Measurements from ENCODE around the gene IGFN1.

The IGFN1 gene

DNA sequence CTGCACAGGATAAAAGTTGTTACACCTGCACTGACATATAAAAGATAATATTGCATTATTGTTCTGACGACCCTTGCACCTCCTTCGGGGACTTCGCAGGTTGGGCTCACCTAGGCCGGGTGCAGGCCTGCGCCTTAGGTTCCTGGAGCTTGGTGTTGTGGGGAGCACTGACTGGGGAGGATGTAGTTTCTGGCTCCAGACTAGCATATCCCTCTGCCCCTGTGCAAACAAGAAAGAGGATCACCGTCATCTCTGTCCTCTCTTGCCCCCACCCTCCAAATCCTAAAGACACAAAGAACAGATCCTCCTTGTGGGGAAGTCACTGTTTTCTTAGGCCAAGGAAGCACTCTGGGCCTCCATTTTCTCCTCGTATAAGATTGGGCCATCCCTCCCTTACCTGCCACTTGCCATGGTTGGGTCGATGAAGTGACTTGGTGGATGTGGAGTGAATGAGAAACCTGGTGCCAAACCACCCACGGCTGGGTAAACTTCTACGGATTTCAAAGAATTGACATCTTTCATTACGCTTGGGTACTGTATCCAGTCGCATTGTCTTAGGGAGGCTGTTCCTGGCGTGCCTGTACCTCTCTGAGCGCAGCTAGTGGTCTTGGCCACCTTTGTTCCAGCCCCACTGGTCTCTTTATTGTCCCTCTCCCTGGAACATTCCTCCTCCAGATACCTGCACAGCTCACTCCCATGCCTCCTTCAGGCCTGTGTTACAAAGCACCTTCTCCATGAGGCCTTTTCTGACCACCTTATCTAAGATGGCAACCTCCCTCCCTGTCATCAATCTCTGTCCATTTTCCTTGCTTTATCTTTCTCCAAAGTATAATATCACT lies 58.3 kb downstream of the IGFN1 start:
- TF ChIP-seq CTCF (IDR thresholded peaks at IDR 0.05) = no peak
- H3K4me3 ChIP-seq (ENCODE audit: low read depth in 1 of 2, low read length in 1 of 2) = no peak overlapping the region
- H3K36me3 ChIP-seq = no peaks in the 10 kb centered on the region
- H3K27me3 ChIP-seq = no peaks in the 10 kb centered on the region
- no peaks in the 10 kb centered on the region for H3K9me3 ChIP-seq
- no peak overlapping the region for H3K27ac ChIP-seq
- H3K4me1 ChIP-seq (ENCODE audit: control insufficient read depth in 1 of 2, insufficient read depth in 1 of 2, low read depth in 1 of 2, low read length in 1 of 2) = no peaks in the 10 kb centered on the region

DNA sequence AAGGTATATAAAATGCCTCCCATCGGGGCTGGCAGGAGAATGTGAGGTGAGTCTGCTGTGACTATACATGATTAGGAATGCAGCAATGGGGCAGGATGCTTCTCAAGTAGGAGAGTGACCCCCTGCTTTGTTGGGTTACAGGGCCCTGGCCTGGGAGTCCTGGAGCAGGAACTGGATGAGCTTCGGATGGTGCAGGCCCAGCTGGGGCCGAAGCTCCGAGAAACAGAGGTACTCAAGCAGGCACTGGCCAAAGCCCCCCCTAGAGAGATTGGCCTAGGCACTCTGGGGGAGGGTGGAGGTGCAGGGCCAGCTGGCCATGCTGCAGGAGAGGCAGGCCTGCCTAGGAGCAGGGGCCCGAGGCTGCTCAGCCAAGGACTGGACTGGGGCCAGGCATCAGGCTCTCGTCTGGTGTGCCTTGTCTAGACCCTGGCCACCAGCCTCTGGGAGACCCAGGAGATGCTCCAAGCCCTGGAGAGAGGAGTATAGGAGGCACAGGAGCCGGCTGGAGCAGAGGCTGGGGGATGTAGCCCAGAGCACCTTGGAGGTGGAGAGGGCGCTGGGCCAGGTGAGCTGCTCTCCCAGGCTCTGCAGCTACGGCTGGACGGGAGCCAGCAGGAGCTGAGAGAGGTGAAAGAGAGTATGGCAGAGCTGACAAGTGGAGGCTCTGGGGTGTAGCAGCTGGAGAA lies 59.8 kb downstream of the IGFN1 start:
- H3K36me3 ChIP-seq = no peaks in the 10 kb centered on the region
- H3K4me3 ChIP-seq (ENCODE audit: low read depth in 1 of 2, low read length in 1 of 2) = no peak overlapping the region
- TF ChIP-seq CTCF (IDR thresholded peaks at IDR 0.05) = no peak
- no peaks in the 10 kb centered on the region for H3K4me1 ChIP-seq (ENCODE audit: control insufficient read depth in 1 of 2, insufficient read depth in 1 of 2, low read depth in 1 of 2, low read length in 1 of 2)
- H3K27ac ChIP-seq = no peak overlapping the region
- H3K27me3 ChIP-seq = no peaks in the 10 kb centered on the region
- H3K9me3 ChIP-seq = no peaks in the 10 kb centered on the region

- no peak for TF ChIP-seq CTCF (IDR thresholded peaks at IDR 0.05)
- H3K9me3 ChIP-seq = no peaks in the 10 kb centered on the region
- no peak overlapping the region for H3K27ac ChIP-seq
- no peak overlapping the region for H3K4me3 ChIP-seq (ENCODE audit: low read depth in 1 of 2, low read length in 1 of 2)
- no peaks in the 10 kb centered on the region for H3K27me3 ChIP-seq
- H3K4me1 ChIP-seq (ENCODE audit: control insufficient read depth in 1 of 2, insufficient read depth in 1 of 2, low read depth in 1 of 2, low read length in 1 of 2) = no peaks in the 10 kb centered on the region
- H3K36me3 ChIP-seq = no peaks in the 10 kb centered on the region
Measured at GRCh38 chr1:201251411-201251810, 60.8 kb downstream of the IGFN1 start.

DNA sequence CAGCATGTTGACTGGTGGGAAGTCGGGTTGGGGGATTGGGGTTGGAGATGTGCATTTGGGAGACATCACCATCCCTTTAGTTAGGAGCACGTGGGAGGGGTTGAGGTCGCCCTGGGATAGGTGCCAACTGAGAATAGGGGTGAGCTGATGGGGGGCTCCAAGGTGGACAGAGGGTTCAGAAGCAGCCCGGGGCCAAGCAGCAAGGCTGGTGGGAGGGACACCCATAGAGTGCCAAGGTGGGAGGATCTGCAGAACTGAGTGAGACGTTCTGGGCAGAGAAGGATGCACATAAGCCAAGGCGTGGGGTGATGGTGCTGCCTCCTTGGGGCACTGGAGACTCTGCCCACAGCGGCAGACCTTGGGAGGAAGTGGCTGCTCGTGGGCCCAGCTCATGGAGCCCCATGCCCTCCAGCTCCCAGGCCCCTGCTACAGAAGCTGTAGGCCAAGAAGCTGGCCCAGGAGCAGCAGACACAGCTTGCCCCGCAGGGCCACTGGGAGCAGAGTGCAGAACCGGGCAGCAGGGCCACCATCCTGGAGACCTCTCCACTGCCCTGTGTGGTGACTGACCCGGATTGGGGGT lies 61.3 kb downstream of the IGFN1 start:
- Histone ChIP-seq H3K27ac (no peak overlapping the region), H3K4me1 (ENCODE audit: control insufficient read depth in 1 of 2, insufficient read depth in 1 of 2, low read depth in 1 of 2, low read length in 1 of 2) (no peaks in the 10 kb centered on the region), H3K36me3 (no peaks in the 10 kb centered on the region), H3K4me3 (ENCODE audit: low read depth in 1 of 2, low read length in 1 of 2) (no peak overlapping the region), H3K27me3 (no peaks in the 10 kb centered on the region), H3K9me3 (no peaks in the 10 kb centered on the region)
- no peak for TF ChIP-seq CTCF (IDR thresholded peaks at IDR 0.05)

DNA sequence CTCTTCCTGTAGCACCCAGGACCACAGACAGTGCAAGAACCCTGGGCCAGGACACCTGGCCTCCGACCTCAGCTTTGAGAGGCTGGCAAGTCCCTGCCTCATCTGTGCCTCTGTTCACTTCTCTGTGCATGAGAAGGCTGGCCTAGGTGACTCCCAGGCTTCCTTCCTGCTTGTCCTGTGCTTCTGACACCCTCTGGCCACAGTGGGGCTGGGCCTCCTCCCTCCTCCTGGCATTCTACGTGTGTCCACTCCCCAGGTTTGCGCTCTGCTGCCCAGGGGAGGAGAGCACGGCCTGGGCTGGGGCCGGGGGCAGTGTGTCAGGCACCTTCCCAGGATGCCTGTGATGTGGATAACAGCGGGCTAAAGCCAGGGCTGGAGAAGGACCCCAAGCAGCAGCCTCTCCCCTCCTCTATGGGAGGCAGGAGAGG lies 62.3 kb downstream of the IGFN1 start:
- Histone ChIP-seq H3K27ac (no peak overlapping the region), H3K4me1 (ENCODE audit: control insufficient read depth in 1 of 2, insufficient read depth in 1 of 2, low read depth in 1 of 2, low read length in 1 of 2) (no peaks in the 10 kb centered on the region), H3K36me3 (no peaks in the 10 kb centered on the region), H3K4me3 (ENCODE audit: low read depth in 1 of 2, low read length in 1 of 2) (no peak overlapping the region), H3K9me3 (no peaks in the 10 kb centered on the region), H3K27me3 (no peaks in the 10 kb centered on the region)
- no peak for TF ChIP-seq CTCF (IDR thresholded peaks at IDR 0.05)
